ENCODE results near the gene FOXI2. TPM values are rescaled to one million over a fixed set of nuclear protein-coding genes. Genes with fewer than 3 reads are reported as not detected.

Gene FOXI2
- total RNA-seq, 2 experiments from 2014 or later = not detected

DNA sequence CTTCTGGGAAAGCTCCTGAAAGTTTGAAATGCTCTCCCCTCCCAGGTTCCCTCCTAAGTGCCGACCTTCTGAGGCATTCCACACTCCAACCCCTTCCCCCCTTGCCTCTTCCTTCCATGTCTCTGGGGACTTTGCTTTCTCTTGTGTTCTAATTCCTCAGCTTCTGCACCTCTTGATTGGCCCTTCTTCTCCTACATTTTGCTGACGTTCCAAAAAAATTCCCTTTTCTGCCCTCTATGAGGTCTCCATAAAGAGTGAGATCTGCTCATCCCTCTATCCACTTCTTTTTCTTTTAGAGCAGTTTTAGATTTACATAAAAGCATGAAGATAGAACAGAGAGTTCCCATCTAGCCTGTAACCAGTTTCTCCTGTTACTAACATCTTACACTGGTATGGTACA, 22.3 kb downstream of the FOXI2 start:
- no peak overlapping the region for H3K27ac Mint-ChIP-seq
- H3K27me3 Mint-ChIP-seq = peaks cover 3% of the 10 kb centered on the region
- H3K9me3 Mint-ChIP-seq = no peaks in the 10 kb centered on the region
- no peaks in the 10 kb centered on the region for H3K36me3 Mint-ChIP-seq (ENCODE audit: low read depth)
- DNase-seq = no peak
- CTCF ChIA-PET = no interaction called here
- no peak overlapping the region for H3K4me3 Mint-ChIP-seq
- H3K4me1 Mint-ChIP-seq = no peaks in the 10 kb centered on the region
- POLR2A ChIA-PET = no interaction called here

DNA sequence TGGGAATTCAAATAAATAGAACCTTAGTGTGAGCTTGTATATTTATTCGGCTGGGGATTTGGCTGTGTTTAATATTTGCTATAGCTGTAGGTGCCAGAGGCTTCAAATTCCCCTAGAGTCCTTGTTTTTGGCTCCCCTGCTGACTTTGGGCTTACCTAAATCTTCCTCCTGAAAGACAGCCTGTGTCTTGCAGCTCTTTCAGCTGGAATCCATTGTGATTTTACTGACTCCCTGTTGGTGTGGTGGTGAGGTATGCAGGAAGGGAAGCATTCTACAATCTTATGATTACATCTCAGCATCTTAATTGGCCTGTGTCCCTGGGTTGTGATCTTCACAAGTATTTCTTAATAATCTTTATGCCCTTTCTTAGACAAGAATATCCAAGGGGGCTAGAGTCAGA, 25.9 kb downstream of the FOXI2 start:
- no peaks in the 10 kb centered on the region for H3K9me3 Mint-ChIP-seq
- no peak overlapping the region for H3K27ac Mint-ChIP-seq
- H3K4me1 Mint-ChIP-seq = no peaks in the 10 kb centered on the region

DNA sequence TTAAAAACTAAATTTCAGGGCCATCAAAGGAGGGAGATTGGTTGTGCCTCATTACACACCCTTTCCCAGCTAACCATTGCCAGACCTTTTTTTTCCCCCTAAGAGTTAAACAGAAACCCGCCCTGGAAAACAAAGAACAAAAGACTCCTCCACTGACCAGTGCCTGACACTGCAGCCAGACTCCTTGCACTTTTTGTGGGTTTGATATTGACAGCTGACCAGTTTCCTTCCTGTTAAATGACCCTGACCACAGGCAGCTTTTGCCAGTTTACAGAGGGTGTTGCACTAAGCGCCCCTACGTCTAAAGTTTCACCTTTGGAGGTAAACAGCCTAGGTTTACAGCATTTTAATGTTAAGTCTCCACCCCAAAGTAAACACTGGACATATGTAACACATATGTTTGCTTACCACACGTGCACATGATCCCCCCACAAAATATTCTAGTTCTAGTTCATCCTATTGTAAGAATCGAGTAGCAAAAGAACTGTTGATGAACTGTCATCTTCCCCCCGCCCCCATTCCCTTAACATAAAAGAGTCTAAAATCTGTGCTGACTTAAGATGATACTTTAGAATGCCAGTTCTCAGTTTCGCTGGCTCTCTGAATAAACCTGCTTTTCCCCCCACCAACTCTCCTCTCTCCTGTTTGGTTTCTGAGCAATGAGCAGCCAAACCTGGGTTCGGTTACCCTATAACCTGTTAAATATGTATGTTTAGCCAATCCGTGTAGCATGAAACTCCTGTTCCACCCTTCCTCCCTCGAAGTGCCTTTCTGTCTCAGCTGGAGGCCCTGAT, 38.0 kb downstream of the FOXI2 start:
- H3K4me1 Mint-ChIP-seq = no peaks in the 10 kb centered on the region
- H3K27me3 Mint-ChIP-seq = no peaks in the 10 kb centered on the region
- POLR2A ChIA-PET = no interaction called here
- no peaks in the 10 kb centered on the region for H3K36me3 Mint-ChIP-seq (ENCODE audit: low read depth)
- no peak overlapping the region for H3K4me3 Mint-ChIP-seq
- no peak for DNase-seq
- H3K27ac Mint-ChIP-seq = no peak overlapping the region
- CTCF ChIA-PET = no interaction called here
- H3K9me3 Mint-ChIP-seq = no peaks in the 10 kb centered on the region

More for the DNA sequence above, 25.9 kb downstream of the FOXI2 start:
- Mint-ChIP-seq H3K27me3 (peaks cover 4% of the 10 kb centered on the region), H3K4me3 (no peak overlapping the region), H3K36me3 (ENCODE audit: low read depth) (no peaks in the 10 kb centered on the region)
- no peak for DNase-seq
- CTCF ChIA-PET = no interaction called here
- POLR2A ChIA-PET = no interaction called here

DNA sequence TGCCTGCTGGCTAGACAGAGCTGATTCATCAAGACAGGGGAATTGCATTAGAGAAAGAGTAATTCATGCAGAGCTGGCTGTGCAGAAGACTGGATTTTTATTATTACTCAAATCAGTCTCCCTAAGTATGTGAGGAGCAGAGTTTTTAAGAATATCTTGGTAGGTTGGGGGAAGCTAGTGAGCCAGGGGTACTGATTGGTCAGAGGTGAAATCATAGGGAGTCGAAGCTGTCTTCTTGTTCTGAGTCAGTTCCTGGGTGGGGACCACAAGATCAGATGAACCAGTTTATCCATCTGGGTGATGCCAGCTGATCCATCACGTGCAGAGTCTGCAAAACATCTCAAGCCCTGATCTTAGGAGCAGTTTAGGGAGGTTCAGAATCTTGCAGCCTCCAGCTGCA, 39.8 kb downstream of the FOXI2 start:
- ChIA-PET POLR2A (interaction anchor here (1.3 kb wide), 1 partner anchor 9 kb away, joined by 4 read pairs; no protein-coding TSS in a partner anchor), CTCF (no interaction called here)
- no peaks in the 10 kb centered on the region for H3K27me3 Mint-ChIP-seq
- no peak overlapping the region for H3K27ac Mint-ChIP-seq
- H3K36me3 Mint-ChIP-seq (ENCODE audit: low read depth) = no peaks in the 10 kb centered on the region
- H3K4me1 Mint-ChIP-seq = no peaks in the 10 kb centered on the region
- no peaks in the 10 kb centered on the region for H3K9me3 Mint-ChIP-seq
- DNase-seq = no peak
- no peak overlapping the region for H3K4me3 Mint-ChIP-seq

DNA sequence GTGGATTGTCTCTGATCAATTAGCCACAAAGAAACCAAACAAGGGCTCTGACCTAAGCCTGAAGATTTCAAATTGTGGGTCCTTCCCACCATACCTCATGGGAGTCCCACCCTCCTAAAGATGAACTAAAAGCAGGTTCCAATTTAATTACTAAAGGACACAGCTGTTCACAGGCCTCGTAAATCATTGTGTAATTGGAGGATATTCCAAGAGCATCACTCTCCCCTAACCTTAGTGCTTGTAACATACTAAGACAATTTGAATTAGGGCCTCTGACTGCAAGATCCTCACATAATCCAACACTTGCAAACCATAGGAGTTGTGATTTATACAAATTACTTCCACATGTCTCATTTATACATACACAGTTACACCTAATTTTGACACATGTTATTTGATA, 44.4 kb downstream of the FOXI2 start:
- Mint-ChIP-seq H3K36me3 (ENCODE audit: low read depth) (no peaks in the 10 kb centered on the region), H3K27me3 (no peaks in the 10 kb centered on the region), H3K27ac (no peak overlapping the region)

DNA sequence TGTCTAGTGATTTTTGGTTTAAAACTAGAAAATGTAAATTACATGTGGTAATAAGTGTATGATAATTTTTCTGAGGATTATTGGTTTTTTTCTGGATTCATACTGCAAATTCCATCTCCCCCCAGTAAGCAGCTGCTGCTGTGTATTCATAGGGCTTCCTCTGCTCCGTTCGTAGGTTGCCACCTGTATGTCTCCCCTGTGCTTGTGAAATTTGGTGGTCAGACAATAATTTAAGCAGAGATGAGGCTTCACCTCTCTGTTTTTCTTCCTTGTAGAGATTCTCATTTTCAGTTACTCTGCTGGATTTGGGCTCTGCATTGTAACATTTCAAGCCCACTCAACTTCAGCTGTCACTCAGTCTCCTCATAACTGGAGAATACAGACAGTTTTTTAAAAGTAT, 50.9 kb downstream of the FOXI2 start:
- no peaks in the 10 kb centered on the region for H3K36me3 Mint-ChIP-seq (ENCODE audit: low read depth)
- H3K4me3 Mint-ChIP-seq = no peak overlapping the region
- H3K27me3 Mint-ChIP-seq = peaks cover 13% of the 10 kb centered on the region
- no peak for DNase-seq
- no peaks in the 10 kb centered on the region for H3K4me1 Mint-ChIP-seq
- H3K27ac Mint-ChIP-seq = no peak overlapping the region
- CTCF ChIA-PET = no interaction called here
- POLR2A ChIA-PET = no interaction called here
- H3K9me3 Mint-ChIP-seq = no peaks in the 10 kb centered on the region

More for the DNA sequence above, 44.4 kb downstream of the FOXI2 start:
- Mint-ChIP-seq H3K9me3 (no peaks in the 10 kb centered on the region), H3K4me1 (no peaks in the 10 kb centered on the region), H3K4me3 (no peak overlapping the region)
- CTCF ChIA-PET = no interaction called here
- POLR2A ChIA-PET = no interaction called here
- no peak for DNase-seq

DNA sequence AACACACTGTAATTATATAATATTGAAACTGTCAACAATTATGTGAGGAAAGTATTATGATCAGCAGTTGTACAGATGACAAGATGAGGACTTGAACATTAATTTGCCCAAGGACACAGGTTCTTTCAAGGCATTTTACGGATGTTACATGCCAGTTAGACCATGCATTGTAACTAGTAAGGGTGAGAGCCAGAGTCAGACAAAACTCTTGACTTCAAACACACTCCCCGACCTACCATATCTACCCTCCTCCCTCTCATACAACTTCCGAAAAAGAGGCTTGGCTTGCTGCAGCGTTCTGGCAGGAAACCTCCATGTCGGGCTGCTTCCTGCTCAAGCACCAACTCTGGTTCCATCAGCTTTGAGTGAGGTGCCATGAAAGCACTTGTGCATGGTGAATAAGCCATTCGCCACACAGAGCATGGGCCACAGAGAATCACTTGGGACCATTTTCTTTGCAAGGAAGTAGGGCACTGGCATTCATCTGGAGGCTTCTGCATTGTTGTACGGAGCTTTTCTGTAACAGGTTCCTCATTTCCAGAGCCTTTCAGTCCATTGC, 53.2 kb downstream of the FOXI2 start:
- H3K9me3 Mint-ChIP-seq = no peaks in the 10 kb centered on the region
- no peaks in the 10 kb centered on the region for H3K4me1 Mint-ChIP-seq
- DNase-seq = no peak
- CTCF ChIA-PET = no interaction called here
- H3K27me3 Mint-ChIP-seq = peaks cover 13% of the 10 kb centered on the region
- H3K27ac Mint-ChIP-seq = no peak overlapping the region
- no peak overlapping the region for H3K4me3 Mint-ChIP-seq
- POLR2A ChIA-PET = no interaction called here
- no peaks in the 10 kb centered on the region for H3K36me3 Mint-ChIP-seq (ENCODE audit: low read depth)

Other genes with a start within 250 kb of the FOXI2 start
- not detected for gene NPS, start 187.9 kb upstream of the FOXI2 start, total RNA-seq
- not detected for gene CLRN3, start 155.8 kb downstream of the FOXI2 start, total RNA-seq
- 10 to 100 TPM; 29.2 to 30.6 TPM for gene PTPRE, start 169.9 kb downstream of the FOXI2 start, total RNA-seq

Measured in activated CD4-positive, alpha-beta memory T cell treated with anti-CD3 and anti-CD28 coated beads, Interleukin-2, amount 10 ng/mL, durations not matched to agents 7 days and 5 days (primary cell).